Thyroid gland (tissue), 4 donors: ENCODE measurements around the gene FAM241A. TPM values are rescaled to one million over a fixed set of nuclear protein-coding genes. Genes with fewer than 3 reads are reported as not detected.
A peak's percentile ranks its signal among the peaks of the same experiment; 100 is the strongest.

Experiments
- DNase-seq, 2 donors: peaks; one replicate each; pipeline ENCODE4 v3.0.0-alpha.2; 2019
- H3K27ac ChIP-seq, 3 donors: fragments of 200-600 bp; sonication (generic); 1 replicate in 2 of 3; 2 replicates in 1 of 3; pipeline ENCODE4 v1.5.1; 2016 to 2019; ENCODE audit warnings: mild to moderate bottlenecking in 1 of 3, moderate library complexity in 1 of 3
- H3K27me3 ChIP-seq: fragments of 200-600 bp; sonication (generic); one replicate; pipeline ENCODE4 v1.5.1; 2019
- H3K36me3 ChIP-seq, 2 donors: fragments of 200-600 bp; sonication (generic); one replicate each; pipeline ENCODE4 v1.5.1; 2016 to 2019
- H3K4me1 ChIP-seq, 2 donors: fragments of 200-600 bp; sonication (generic); one replicate each; pipeline ENCODE4 v1.5.1; 2017 to 2019
- H3K4me3 ChIP-seq, 3 donors: fragments of 200-600 bp; sonication (generic); replicated peaks in 1 of 3; 1 replicate in 2 of 3; 2 replicates in 1 of 3; pipeline ENCODE4 v1.5.1; 2016; ENCODE audit warnings: mild to moderate bottlenecking in 1 of 3
- H3K9me3 ChIP-seq: fragments of 200-600 bp; sonication (generic); one replicate; pipeline ENCODE4 v1.5.1; 2017
- POLR2A ChIP-seq, 2 donors: fragments of 450-650 bp; IDR thresholded peaks; one replicate each; pipeline ENCODE4 v1.6.1; 2017; ENCODE audit warnings: antibody characterized with exemption in 2 of 2, mild to moderate bottlenecking in 2 of 2, moderate library complexity in 1 of 2
- WGBS, 2 donors: methylation state at CpG; one replicate each; pipeline ENCODE4 v1.1.5; 2017; 5-methylcytosine and 5-hydroxymethylcytosine counted together
- intact Hi-C: fragments of 100-400 bp; cut with DNase I; formaldehyde crosslinking; loops from one replicate; pipeline ENCODE4 v1.15.1; 2023
- total RNA-seq, 4 donors: library from RNA; depleted of rRNA; stranded (reverse); fragments of >200 nt; gene quantifications; one replicate each; pipeline ENCODE4 v1.2.3, GENCODE V29; 2016
- TF ChIP-seq, protein P1 (sequence below), 6 experiments: fragments of 200-600 bp in 3 of 6; fragments of 450-650 bp in 3 of 6; sonication (generic) in 3 of 6; IDR thresholded peaks; one replicate each; pipeline ENCODE4 v1.5.1; 2016 to 2019; ENCODE audit warnings: antibody characterized with exemption in 6 of 6, mild to moderate bottlenecking in 2 of 6, inconsistent platforms in 1 of 6, moderate library complexity in 1 of 6

FAM241A gene
- total RNA-seq, 4 donors from 2014 or later, result 3.4 to 9.9 (median 5.8) TPM

DNA sequence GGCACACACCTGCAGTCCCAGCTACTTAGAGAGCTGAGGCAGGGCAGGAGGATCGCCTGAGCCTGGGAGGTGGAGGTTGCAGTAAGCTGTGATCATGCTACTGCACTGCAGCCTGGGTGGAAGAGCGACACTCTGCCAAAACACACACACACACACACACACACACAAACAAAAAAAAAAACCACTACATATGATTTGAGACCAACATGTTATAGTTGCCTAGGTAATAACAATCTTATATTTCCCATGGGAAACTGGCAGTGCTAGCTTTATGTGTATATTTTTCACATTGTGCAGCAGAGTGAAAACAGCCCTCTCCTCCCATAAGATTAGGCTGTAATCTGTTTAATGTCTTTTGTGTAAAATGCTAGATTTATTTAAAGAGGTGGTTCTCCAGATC lies 3.1 kb upstream of the FAM241A start:
- TF ChIP-seq POLR2A (IDR thresholded peaks at IDR 0.05), result no peak
- TF ChIP-seq, protein P1, sequence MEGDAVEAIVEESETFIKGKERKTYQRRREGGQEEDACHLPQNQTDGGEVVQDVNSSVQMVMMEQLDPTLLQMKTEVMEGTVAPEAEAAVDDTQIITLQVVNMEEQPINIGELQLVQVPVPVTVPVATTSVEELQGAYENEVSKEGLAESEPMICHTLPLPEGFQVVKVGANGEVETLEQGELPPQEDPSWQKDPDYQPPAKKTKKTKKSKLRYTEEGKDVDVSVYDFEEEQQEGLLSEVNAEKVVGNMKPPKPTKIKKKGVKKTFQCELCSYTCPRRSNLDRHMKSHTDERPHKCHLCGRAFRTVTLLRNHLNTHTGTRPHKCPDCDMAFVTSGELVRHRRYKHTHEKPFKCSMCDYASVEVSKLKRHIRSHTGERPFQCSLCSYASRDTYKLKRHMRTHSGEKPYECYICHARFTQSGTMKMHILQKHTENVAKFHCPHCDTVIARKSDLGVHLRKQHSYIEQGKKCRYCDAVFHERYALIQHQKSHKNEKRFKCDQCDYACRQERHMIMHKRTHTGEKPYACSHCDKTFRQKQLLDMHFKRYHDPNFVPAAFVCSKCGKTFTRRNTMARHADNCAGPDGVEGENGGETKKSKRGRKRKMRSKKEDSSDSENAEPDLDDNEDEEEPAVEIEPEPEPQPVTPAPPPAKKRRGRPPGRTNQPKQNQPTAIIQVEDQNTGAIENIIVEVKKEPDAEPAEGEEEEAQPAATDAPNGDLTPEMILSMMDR (IDR thresholded peaks at IDR 0.05), result no peak
- Histone ChIP-seq H3K4me1 (peaks cover 0 to 7% of the 10 kb centered on the region in 2 donors), H3K4me3 (no peak overlapping the region), H3K27me3 (no peaks in the 10 kb centered on the region), H3K36me3 (no peaks in the 10 kb centered on the region), H3K9me3 (no peaks in the 10 kb centered on the region), H3K27ac (no peak overlapping the region)
- 73 to 79% methylated on average over 2 of the region's 2 CpGs for WGBS, 2 donors
- no peak for DNase-seq
- intact Hi-C loops, result loop anchor here (5.0 kb wide), 1 partner anchor 95 kb away; no protein-coding TSS in a partner anchor

- Histone ChIP-seq H3K4me3 (no peak overlapping the region), H3K9me3 (no peaks in the 10 kb centered on the region), H3K36me3 (no peaks in the 10 kb centered on the region), H3K27me3 (no peaks in the 10 kb centered on the region), H3K27ac (no peak overlapping the region), H3K4me1 (peaks cover 0 to 7% of the 10 kb centered on the region in 2 donors)
- no peak for DNase-seq
- 87 to 94% methylated on average over 3 of the region's 3 CpGs for WGBS, 2 donors
- no peak for TF ChIP-seq POLR2A (IDR thresholded peaks at IDR 0.05)
- TF ChIP-seq, protein P1 (IDR thresholded peaks at IDR 0.05), result no peak
- intact Hi-C loops, result loop anchor here (5.0 kb wide), 1 partner anchor 94 kb away; no protein-coding TSS in a partner anchor
These were observed 1.5 kb upstream of the FAM241A start for GRCh38 chr4:112143781-112144180.

- Histone ChIP-seq H3K4me3 (no peak overlapping the region), H3K36me3 (no peaks in the 10 kb centered on the region), H3K4me1 (peaks cover 0 to 7% of the 10 kb centered on the region in 2 donors), H3K9me3 (no peaks in the 10 kb centered on the region), H3K27ac (peak overlapping the region in 2 of 3 donors; percentile 87 to 89), H3K27me3 (no peaks in the 10 kb centered on the region)
- intact Hi-C loops, result loop anchor here (5.0 kb wide), 1 partner anchor 93 kb away; no protein-coding TSS in a partner anchor
- no peak for TF ChIP-seq POLR2A (IDR thresholded peaks at IDR 0.05)
- TF ChIP-seq, protein P1 (IDR thresholded peaks at IDR 0.05), result no peak
- DNase-seq, result peak in 1 of 2 donors; percentile 15
- WGBS, 2 donors, result 65 to 71% methylated on average over 20 of the region's 20 CpGs
These were observed 518 bp upstream of the FAM241A start for GRCh38 chr4:112144546-112145325.

- Histone ChIP-seq H3K36me3 (no peaks in the 10 kb centered on the region), H3K27me3 (no peaks in the 10 kb centered on the region), H3K4me3 (peak overlapping the region; percentile 17 to 81 (median 43)), H3K4me1 (peaks cover 0 to 7% of the 10 kb centered on the region in 2 donors), H3K9me3 (no peaks in the 10 kb centered on the region), H3K27ac (peak overlapping the region; percentile 40 to 89 (median 87))
- peak; percentile 57 to 63 for DNase-seq
- TF ChIP-seq, protein P1 (IDR thresholded peaks at IDR 0.05), result peak in 2 of 6 experiments; percentile 12 to 28
- no peak for TF ChIP-seq POLR2A (IDR thresholded peaks at IDR 0.05)
- 1 to 2% methylated on average over 19 to 40 of the region's 53 CpGs for WGBS, 2 donors
- intact Hi-C loops, result no loop called here
These were observed 692 bp downstream of the FAM241A start for GRCh38 chr4:112145790-112146501.
